Heart left ventricle (tissue), 13 donors: Measurements from ENCODE around the gene C21orf91.

ENCODE experiments used
- POLR2A ChIP-seq, 2 donors: fragments of 450-650 bp; IDR thresholded peaks; one replicate each; pipeline ENCODE4 v1.6.1; 2017; ENCODE audit warnings: antibody characterized with exemption in 2 of 2, mild to moderate bottlenecking in 2 of 2, moderate library complexity in 2 of 2
- TF ChIP-seq, protein P1 (sequence below), 12 donors: fragments of 200-600 bp; sonication (generic) in 4 of 12; IDR thresholded peaks; one replicate each; pipeline versions ENCODE4 v1.5.0 to v1.8.0; 2018 to 2022; ENCODE audit warnings: antibody characterized with exemption in 12 of 12, mild to moderate bottlenecking in 5 of 12
- donor health status: ischemic (EF 13 %, LVEDD 7.1; RV severe dilation, severe dysfunction).
- donor health status: DM: no; HTN: yes; CAD: no.
- donor health status: DM: no; HTN: no; CAD: no.
- donor health status: ischemic (EF 25% LVEDD 6.9; RV normal size, moderate dysfunction).
- donor health status: ischemic (EF 25% LVEDD 5.7; RV mildly dilated, moderate dysfunction).
- donor health status: ischemic (EF 35%, LVEDD 5.7; RV mildly dilated, moderate dysfunction).
- donor health status: nonischemic (EF 11% LVEDD 7.7; RV severe dilation, severe dysfunction).
- donor health status: DM: yes; HTN: yes; CAD: no.
- donor health status: PGD.
- donor health status: ischemic (EF 29% LVEDD 5.4; RV normal size, mild dysfunction).
- donor health status: nonischemic (EF 23%, LVEDD 6.1; RV moderate dilation, normal function).

DNA sequence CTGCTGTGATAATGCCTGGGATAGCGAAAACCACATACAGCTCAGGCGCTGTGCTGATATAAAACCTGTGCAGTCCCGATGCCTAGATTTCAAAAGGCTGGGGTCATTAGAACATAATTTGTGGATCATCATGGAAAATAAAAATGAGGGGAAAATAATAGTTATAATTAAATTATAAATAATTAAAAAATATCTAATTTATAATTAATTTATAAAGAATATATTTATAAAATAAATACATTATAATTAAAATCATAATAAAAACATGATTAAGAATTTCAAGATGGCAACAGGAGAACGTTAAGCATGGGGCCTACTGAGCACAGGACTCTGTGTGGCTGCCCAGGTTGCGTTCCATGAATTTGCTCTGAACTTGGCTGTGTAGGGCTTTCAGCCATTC is 53.9 kb downstream of the C21orf91 start:
- TF ChIP-seq, protein P1, sequence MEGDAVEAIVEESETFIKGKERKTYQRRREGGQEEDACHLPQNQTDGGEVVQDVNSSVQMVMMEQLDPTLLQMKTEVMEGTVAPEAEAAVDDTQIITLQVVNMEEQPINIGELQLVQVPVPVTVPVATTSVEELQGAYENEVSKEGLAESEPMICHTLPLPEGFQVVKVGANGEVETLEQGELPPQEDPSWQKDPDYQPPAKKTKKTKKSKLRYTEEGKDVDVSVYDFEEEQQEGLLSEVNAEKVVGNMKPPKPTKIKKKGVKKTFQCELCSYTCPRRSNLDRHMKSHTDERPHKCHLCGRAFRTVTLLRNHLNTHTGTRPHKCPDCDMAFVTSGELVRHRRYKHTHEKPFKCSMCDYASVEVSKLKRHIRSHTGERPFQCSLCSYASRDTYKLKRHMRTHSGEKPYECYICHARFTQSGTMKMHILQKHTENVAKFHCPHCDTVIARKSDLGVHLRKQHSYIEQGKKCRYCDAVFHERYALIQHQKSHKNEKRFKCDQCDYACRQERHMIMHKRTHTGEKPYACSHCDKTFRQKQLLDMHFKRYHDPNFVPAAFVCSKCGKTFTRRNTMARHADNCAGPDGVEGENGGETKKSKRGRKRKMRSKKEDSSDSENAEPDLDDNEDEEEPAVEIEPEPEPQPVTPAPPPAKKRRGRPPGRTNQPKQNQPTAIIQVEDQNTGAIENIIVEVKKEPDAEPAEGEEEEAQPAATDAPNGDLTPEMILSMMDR (IDR thresholded peaks at IDR 0.05) = no peak
- TF ChIP-seq POLR2A (IDR thresholded peaks at IDR 0.05) = no peak
